Astrocyte of the spinal cord (primary cell): ENCODE data around the gene GAPDH.
"Not testable (repeated sequence)": the region's sequence is repeated elsewhere in the genome, so short reads cannot be mapped to it uniquely, and the experiment has no call there.

ENCODE experiments used
- DNase-seq: peaks from one replicate; pipeline ENCODE4 v3.0.0; 2011; ENCODE audit warnings: low read depth, low spot score
- H3K4me3 ChIP-seq: 2 replicates; pipeline ENCODE4 v1.5.1; 2011; ENCODE audit warnings: low read depth, mild to moderate bottlenecking, low read length, moderate library complexity
- in situ Hi-C: cut with HindIII; loops from 2 replicates; pipeline ENCODE4 v1.10.0; 2017; ENCODE audit warnings: low sequenced_read_pairs
- TF ChIP-seq, protein P1 (sequence below): IDR thresholded peaks from 2 replicates; pipeline ENCODE4 v1.5.1; 2012; ENCODE audit warnings: low read depth, mild to moderate bottlenecking, low read length, inconsistent platforms

GAPDH gene

DNA sequence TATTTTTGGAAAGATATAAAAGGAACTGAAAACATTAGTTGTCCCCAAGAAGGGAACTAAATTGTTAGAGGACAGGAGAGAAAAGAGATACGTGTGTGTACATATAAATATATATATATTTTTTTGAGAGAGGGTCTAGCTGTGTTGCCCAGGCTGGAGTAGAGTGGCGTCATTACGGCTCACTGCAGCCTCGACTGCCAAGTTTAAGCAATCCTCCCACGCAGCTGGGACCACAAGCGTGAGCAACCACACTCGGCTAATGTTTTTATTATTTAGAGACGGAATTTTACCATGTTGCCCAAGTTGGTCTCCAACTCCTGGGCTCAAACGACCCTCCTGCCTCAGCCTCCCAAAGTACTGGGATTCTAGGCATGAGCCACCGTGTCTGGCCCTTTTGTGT lies 50.0 kb downstream of the GAPDH start:
- in situ Hi-C loops, result no loop called here
- TF ChIP-seq, protein P1, sequence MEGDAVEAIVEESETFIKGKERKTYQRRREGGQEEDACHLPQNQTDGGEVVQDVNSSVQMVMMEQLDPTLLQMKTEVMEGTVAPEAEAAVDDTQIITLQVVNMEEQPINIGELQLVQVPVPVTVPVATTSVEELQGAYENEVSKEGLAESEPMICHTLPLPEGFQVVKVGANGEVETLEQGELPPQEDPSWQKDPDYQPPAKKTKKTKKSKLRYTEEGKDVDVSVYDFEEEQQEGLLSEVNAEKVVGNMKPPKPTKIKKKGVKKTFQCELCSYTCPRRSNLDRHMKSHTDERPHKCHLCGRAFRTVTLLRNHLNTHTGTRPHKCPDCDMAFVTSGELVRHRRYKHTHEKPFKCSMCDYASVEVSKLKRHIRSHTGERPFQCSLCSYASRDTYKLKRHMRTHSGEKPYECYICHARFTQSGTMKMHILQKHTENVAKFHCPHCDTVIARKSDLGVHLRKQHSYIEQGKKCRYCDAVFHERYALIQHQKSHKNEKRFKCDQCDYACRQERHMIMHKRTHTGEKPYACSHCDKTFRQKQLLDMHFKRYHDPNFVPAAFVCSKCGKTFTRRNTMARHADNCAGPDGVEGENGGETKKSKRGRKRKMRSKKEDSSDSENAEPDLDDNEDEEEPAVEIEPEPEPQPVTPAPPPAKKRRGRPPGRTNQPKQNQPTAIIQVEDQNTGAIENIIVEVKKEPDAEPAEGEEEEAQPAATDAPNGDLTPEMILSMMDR, result no peak
- DNase-seq, result no peak
- H3K4me3 ChIP-seq, result no peak overlapping the region

DNA sequence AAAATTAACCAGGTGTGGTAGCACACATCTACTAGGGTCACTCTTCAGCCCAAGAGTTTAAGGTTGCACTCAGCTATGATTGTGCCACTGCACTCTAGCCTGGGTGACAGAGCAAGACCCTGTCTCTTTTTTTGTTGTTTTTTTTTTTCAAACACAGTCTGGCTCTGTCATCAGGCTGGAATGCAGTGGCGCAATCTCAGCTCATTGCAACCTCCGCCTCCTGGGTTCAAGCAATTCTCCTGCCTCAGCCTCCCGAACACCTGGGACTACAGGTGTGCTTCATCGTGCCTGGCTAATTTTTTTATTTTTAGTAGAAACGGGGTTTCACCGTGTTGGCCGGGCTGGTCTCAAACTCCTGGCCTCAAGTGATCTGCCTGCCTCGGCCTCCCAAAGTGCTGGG lies 52.3 kb downstream of the GAPDH start:
- in situ Hi-C loops, result not testable (repeated sequence)

More for the DNA sequence above, 52.3 kb downstream of the GAPDH start:
- not testable (repeated sequence) for H3K4me3 ChIP-seq, DNase-seq
